Measurements from ENCODE around the gene ARHGAP29.
"Not testable (repeated sequence)": the region's sequence is repeated elsewhere in the genome, so short reads cannot be mapped to it uniquely, and the experiment has no call there.

ARHGAP29 gene

DNA sequence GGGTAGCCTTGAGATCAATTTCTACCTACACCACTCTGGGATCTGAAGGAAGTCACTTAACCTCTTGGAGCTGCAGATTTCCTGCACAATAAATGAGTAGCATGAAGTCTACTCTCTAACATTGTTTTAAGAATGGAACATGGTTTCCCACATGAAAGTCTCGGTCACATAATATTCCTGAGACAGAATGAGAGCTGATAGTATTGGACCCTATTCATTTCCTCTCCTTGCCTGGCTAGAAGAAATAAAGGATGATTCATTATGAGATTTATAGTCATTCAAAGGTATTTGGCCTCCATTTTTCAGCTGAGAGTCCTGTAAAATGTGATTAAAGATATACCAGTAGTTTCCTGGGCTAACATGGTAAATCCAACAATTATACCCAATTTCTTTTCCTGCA is 56.7 kb downstream of the ARHGAP29 start:
- no peak for DNase-seq (ENCODE audit: low spot score)
- no peak for FAIRE-seq

DNA sequence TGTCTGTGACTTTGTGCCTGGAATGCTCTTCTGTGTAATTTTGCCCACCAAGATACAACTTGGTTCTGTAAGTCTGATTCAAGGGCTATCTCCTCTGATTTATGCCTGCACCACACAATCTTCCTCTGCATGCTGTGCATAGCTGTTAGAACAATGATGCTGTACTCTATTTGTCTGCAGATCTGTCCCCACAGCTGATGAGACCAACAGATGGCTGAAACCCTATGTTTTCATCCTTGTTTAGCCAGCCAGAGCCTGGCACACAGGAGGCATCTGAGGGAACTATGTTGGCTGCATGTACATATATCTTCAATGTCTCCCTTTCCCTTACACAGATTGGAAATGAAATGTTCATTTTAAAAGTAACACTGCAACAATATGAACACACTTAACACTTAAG is 58.5 kb downstream of the ARHGAP29 start:
- FAIRE-seq, result no peak

GRCh38 chr1:94169126-94169525 is 68.3 kb downstream of the ARHGAP29 start:
- FAIRE-seq, result no peak
- no peak for DNase-seq (ENCODE audit: low spot score)

More for the DNA sequence above, 58.5 kb downstream of the ARHGAP29 start:
- DNase-seq (ENCODE audit: low spot score), result no peak

- DNase-seq (ENCODE audit: low spot score) (no peak), FAIRE-seq (no peak)
Observed at GRCh38 chr1:94165843-94166242, 71.5 kb downstream of the ARHGAP29 start.

GRCh38 chr1:94164885-94165284 is 72.5 kb downstream of the ARHGAP29 start:
- not testable (repeated sequence) for DNase-seq (ENCODE audit: low spot score); FAIRE-seq

GRCh38 chr1:94164121-94164520 is 73.3 kb downstream of the ARHGAP29 start:
- FAIRE-seq; DNase-seq (ENCODE audit: low spot score): not testable (repeated sequence)

GRCh38 chr1:94163249-94163648 is 74.1 kb downstream of the ARHGAP29 start:
- FAIRE-seq, result peak; percentile 71
- DNase-seq (ENCODE audit: low spot score), result not testable (repeated sequence)

- FAIRE-seq (no peak), DNase-seq (ENCODE audit: low spot score) (peak; percentile 53)
Observed at GRCh38 chr1:94160811-94161210, 76.6 kb downstream of the ARHGAP29 start.

DNA sequence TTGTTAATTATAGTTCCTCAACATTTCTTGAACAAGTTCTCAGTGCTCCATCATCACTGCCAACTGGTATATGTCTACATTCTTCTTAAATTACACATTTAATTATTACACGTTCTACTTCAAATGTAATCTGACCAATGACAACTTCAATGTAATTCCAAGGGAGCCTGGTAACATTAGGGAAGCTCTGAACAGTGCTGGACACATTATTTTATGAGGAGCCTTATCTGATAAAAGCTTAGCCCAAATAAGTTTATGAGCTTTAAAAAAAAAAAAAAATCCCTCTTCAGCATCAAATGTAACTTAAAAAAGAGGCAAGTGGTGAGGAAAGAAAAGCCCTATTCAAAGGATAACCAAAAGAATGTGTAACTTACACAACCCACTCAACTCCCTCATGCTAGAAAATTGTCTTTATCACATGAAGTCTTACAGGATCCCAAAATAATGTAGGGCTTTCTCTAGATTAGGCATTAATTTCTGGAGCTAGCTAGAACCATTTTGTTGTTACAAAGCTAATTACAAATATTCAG is 81.2 kb downstream of the ARHGAP29 start:
- FAIRE-seq, result no peak
- DNase-seq (ENCODE audit: low spot score), result no peak

DNA sequence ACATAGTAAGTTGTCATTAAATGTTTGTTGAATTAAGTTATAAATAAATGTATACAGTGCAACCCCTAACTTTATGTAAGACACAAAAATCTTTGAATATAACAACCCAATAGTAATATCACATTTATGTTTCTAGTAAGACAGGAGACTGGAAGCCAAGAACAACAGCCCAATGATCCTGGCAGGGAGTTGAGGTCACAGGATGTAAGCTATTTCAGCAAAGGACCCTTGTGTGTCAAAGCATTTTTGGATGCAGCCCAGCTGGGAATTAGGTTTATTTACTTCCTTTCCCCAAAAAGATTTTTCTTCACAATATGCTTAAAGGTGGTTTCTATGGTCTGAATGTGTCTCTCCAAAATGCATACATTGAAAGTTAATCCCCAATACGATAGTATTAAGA is 82.4 kb downstream of the ARHGAP29 start:
- no peak for FAIRE-seq

GRCh38 chr1:94153133-94153532 is 84.3 kb downstream of the ARHGAP29 start:
- FAIRE-seq, result no peak
- no peak for DNase-seq (ENCODE audit: low spot score)

More for the DNA sequence above, 82.4 kb downstream of the ARHGAP29 start:
- no peak for DNase-seq (ENCODE audit: low spot score)

GRCh38 chr1:94149166-94149565 is 88.2 kb downstream of the ARHGAP29 start:
- not testable (repeated sequence) for FAIRE-seq; DNase-seq (ENCODE audit: low spot score)

GRCh38 chr1:94146273-94146672 is 91.1 kb downstream of the ARHGAP29 start:
- DNase-seq (ENCODE audit: low spot score), result no peak
- FAIRE-seq, result no peak

GRCh38 chr1:94144836-94145235 is 92.5 kb downstream of the ARHGAP29 start:
- no peak for FAIRE-seq

GRCh38 chr1:94143809-94144176 is 93.6 kb downstream of the ARHGAP29 start:
- no peak for FAIRE-seq
- no peak for DNase-seq (ENCODE audit: low spot score)

More at GRCh38 chr1:94144836-94145235, 92.5 kb downstream of the ARHGAP29 start:
- no peak for DNase-seq (ENCODE audit: low spot score)

DNA sequence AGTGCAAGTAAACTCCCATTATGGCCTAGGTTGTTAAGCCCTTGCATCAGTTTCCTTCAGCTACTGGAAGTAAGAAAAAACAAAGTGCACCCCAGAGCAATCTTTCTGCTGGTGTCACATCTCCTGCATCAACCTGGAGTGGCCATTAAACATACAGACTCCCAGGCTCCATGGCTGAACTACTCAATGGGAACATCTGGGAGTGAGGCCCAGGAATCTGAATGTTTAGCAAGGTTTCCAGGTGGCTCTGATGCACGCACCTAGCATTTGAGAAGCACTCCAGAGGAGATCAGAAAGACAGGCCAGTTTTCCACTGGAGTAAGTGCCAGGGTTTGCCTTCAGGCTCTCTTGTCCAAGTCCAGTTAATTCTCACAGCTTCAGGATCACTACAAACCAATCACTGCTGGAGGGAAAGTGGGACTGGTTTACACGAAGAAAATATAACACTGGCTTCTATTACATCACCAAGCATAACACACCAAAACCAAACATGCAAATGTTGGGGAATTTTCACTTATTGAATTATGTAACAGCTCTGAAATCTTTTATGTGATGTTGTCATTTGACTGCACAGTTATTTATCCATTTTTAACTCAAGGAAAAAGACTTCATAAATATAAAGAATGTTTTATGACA is 94.1 kb downstream of the ARHGAP29 start:
- DNase-seq (ENCODE audit: low spot score), result no peak
- FAIRE-seq, result no peak

- DNase-seq (ENCODE audit: low spot score), result no peak
- FAIRE-seq, result no peak
Observed at GRCh38 chr1:94142583-94142982, 94.8 kb downstream of the ARHGAP29 start.

GRCh38 chr1:94142022-94142421 is 95.4 kb downstream of the ARHGAP29 start:
- FAIRE-seq, result no peak
- no peak for DNase-seq (ENCODE audit: low spot score)

DNA sequence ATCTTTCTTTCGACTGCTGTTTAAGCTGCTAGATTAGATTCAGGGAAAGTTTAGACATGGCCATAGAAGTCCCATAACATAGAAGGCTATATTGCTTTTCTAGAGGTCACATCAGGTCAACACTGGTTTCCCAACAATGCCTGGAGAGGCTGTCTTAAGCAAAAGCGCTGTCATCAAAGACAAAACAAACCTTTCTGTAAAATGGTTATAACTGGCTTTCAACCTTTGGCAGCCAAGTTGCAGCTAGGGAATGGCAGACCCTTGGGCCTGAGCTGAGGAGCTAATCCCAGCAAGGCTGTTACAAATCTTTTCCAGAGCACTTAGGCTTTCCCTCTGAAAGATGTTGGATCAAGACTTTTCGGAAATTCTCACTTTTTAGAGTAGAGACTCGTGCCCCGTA is 105.3 kb downstream of the ARHGAP29 start:
- no peak for FAIRE-seq
- no peak for DNase-seq (ENCODE audit: low spot score)

DNA sequence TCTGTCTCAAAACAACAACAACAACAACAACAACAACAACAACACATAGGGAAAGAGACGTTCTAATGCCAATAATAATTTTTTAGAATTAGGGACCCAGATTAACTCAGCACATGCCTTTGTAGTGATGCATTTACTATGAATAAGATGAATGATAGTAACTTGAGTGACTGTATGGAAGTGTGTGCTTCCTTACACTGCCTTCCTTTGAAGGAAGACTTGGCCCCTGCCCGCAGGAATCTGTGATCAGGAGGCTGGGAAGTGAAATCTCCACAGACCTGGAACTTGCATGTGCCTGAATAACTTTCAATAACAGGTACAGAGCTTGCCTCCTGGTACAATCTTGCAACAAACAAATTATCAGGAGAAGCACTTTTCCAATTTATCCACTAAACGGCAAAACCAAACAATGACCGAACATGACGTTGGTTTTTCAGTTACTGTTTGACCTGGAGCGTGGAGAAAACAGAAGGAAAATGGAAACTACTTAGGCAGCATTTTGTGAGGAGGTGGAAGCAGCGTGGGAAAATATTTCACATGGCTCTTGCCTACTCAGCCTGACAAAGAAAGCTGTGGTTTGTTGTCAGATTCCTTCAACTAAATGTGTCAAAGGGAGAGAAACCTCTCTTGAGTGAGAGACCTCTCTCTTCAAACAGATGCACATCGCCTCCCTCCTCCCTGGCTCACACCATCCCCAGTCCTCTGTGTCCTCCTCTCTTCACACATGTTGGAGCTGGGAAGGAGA is 106.4 kb downstream of the ARHGAP29 start:
- no peak for FAIRE-seq
- peak; percentile 55 for DNase-seq (ENCODE audit: low spot score)

DNA sequence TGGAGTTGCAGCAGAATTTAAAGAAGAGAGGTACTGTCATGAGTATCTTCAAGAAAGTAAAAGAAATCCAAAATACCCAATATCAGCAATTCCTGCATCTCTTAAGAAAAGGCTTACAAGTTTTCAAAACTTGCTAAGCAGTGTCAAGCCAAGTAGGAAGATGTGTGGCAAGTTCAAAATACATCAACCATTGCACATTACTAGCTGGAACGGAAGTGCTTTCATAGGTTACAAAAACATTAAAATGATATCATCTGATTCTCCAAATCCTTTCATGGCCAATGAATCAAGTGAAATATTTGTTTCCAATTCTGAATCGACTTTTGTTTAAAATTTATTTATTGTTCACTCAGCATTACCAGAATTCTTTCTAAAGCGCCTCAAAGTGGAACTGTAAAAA is 110.7 kb downstream of the ARHGAP29 start:
- no peak for FAIRE-seq
- no peak for DNase-seq (ENCODE audit: low spot score)
